GM18505 (cell line): ENCODE measurements around the gene CEACAM18.
"Not testable (repeated sequence)": the region's sequence is repeated elsewhere in the genome, so short reads cannot be mapped to it uniquely, and the experiment has no call there.

Experiments
- ATAC-seq: cut with Tn5 transposase; IDR thresholded peaks from one replicate; pipeline ENCODE4 v1.9.1; 2021; ENCODE audit not compliant: unreplicated experiment
- POLR2A ChIP-seq: IDR thresholded peaks from 4 replicates; pipeline ENCODE4 v1.6.1; 2011; ENCODE audit warnings: borderline replicate concordance; ENCODE audit not compliant: insufficient read depth, insufficient read length; ENCODE audit errors: extremely low read depth

CEACAM18 gene

GRCh38 chr19:51490676-51491075 is 12.3 kb downstream of the CEACAM18 start:
- TF ChIP-seq POLR2A = no peak
- ATAC-seq = no peak

GRCh38 chr19:51491586-51491985 is 13.2 kb downstream of the CEACAM18 start:
- no peak for ATAC-seq
- no peak for TF ChIP-seq POLR2A

GRCh38 chr19:51493776-51494175 is 15.4 kb downstream of the CEACAM18 start:
- ATAC-seq = no peak
- TF ChIP-seq POLR2A = no peak

- no peak for ATAC-seq
Measured at GRCh38 chr19:51497666-51498065, 19.3 kb downstream of the CEACAM18 start.

GRCh38 chr19:51500931-51501330 is 22.6 kb downstream of the CEACAM18 start:
- not testable (repeated sequence) for ATAC-seq

More at GRCh38 chr19:51497666-51498065, 19.3 kb downstream of the CEACAM18 start:
- TF ChIP-seq POLR2A = no peak

- no peak for ATAC-seq
- no peak for TF ChIP-seq POLR2A
Measured at GRCh38 chr19:51501594-51502263, 23.4 kb downstream of the CEACAM18 start, which contains the start of gene SIGLEC12. TSS of gene SIGLEC12 (minus strand) at chr19:51501800. CDS start at chr19:51501733, 67 bp downstream.

- no peak for ATAC-seq
- no peak for TF ChIP-seq POLR2A
Measured at GRCh38 chr19:51503286-51503817, 25.0 kb downstream of the CEACAM18 start.

- no peak for ATAC-seq
- no peak for TF ChIP-seq POLR2A
Measured at GRCh38 chr19:51503896-51504295, 25.6 kb downstream of the CEACAM18 start.

- no peak for TF ChIP-seq POLR2A
Measured at GRCh38 chr19:51505904-51506303, 27.6 kb downstream of the CEACAM18 start.

GRCh38 chr19:51507192-51507591 is 28.9 kb downstream of the CEACAM18 start:
- ATAC-seq = no peak
- no peak for TF ChIP-seq POLR2A

More at GRCh38 chr19:51505904-51506303, 27.6 kb downstream of the CEACAM18 start:
- ATAC-seq = no peak

- no peak for ATAC-seq
Measured at GRCh38 chr19:51507640-51508058, 29.3 kb downstream of the CEACAM18 start.

GRCh38 chr19:51508059-51508733 is 29.9 kb downstream of the CEACAM18 start:
- ATAC-seq = no peak
- TF ChIP-seq POLR2A = no peak

More at GRCh38 chr19:51507640-51508058, 29.3 kb downstream of the CEACAM18 start:
- TF ChIP-seq POLR2A = no peak

GRCh38 chr19:51509823-51510660 is 31.7 kb downstream of the CEACAM18 start:
- TF ChIP-seq POLR2A = no peak
- no peak for ATAC-seq
